Endothelial cell of umbilical vein (primary cell): ENCODE data around the gene GEMIN5. TPM values are rescaled to one million over a fixed set of nuclear protein-coding genes. Genes with fewer than 3 reads are reported as not detected.

Experiments used
- BruUV-seq: library from RNA; stranded (reverse); fragments of 400-500 nt; replicated peaks from 2 replicates; lab custom pipeline; 2021; lab: Mats Ljungman, UMichigan
- CTCF ChIA-PET: fragments of 300-600, 350-600 bp; sonication (Branson Sonifier 250); formaldehyde crosslinking; loops from one replicate; lab custom pipeline; 2021; ENCODE audit warnings: antibody characterized with exemption, inconsistent platforms; lab: Charles Lee
- POLR2A ChIA-PET: fragments of 300-600, 350-600 bp; sonication (Branson Sonifier 250); formaldehyde crosslinking; loops from one replicate; lab custom pipeline; 2021; ENCODE audit warnings: antibody characterized with exemption, inconsistent platforms; lab: Charles Lee
- DNase-seq: peaks from one replicate; pipeline ENCODE4 v3.0.0-alpha.2; 2011; ENCODE audit warnings: low read depth, low spot score
- FAIRE-seq: peaks from 2 replicates; lab custom pipeline; 2011; peaks lifted over from hg19 to GRCh38; lab: Jason Lieb, UNC
- H2AFZ ChIP-seq: 2 replicates; pipeline ENCODE4 v1.6.0; 2012; ENCODE audit warnings: low read depth, low read length, control low read depth, inconsistent platforms
- H3K27ac ChIP-seq: 2 replicates; pipeline ENCODE4 v1.5.1; 2011; ENCODE audit warnings: low read depth, mild to moderate bottlenecking, control low read depth, low read length, moderate library complexity; ENCODE audit not compliant: insufficient read depth
- H3K27me3 ChIP-seq, 2 experiments: 2 replicates each; pipeline versions ENCODE4 v1.6.0 to v1.6.1; 2011; ENCODE audit warnings: low read length in 2 of 2, mixed read lengths in 1 of 2; ENCODE audit not compliant: control insufficient read depth in 2 of 2, insufficient read depth in 2 of 2
- H3K36me3 ChIP-seq, 2 experiments: 2 replicates in 1 of 2; 3 replicates in 1 of 2; pipeline ENCODE4 v1.5.1; 2011; ENCODE audit warnings: low read length in 2 of 2, mild to moderate bottlenecking in 1 of 2, moderate library complexity in 1 of 2; ENCODE audit not compliant: control insufficient read depth in 2 of 2, insufficient read depth in 2 of 2; ENCODE audit errors: extremely low read depth in 1 of 2
- H3K4me1 ChIP-seq: 3 replicates; pipeline ENCODE4 v1.5.1; 2011; ENCODE audit warnings: mild to moderate bottlenecking, low read length; ENCODE audit not compliant: control insufficient read depth, insufficient read depth; ENCODE audit errors: extremely low read depth
- H3K4me2 ChIP-seq: 2 replicates; pipeline ENCODE4 v1.6.1; 2011; ENCODE audit warnings: low read length, control low read depth, mixed read lengths; ENCODE audit not compliant: insufficient read depth
- H3K4me3 ChIP-seq, 3 experiments: fragments of 200-600 bp in 1 of 3; sonication (generic), shearing (Covaris generic) in 1 of 3; replicated peaks in 1 of 3; 2 replicates each; pipeline ENCODE4 v1.5.1; 2011 to 2016; ENCODE audit warnings: control low read depth in 3 of 3, low read length in 3 of 3, mild to moderate bottlenecking in 2 of 3, inconsistent platforms in 1 of 3, low read depth in 1 of 3, moderate library complexity in 1 of 3; ENCODE audit not compliant: insufficient read depth in 1 of 3
- H3K79me2 ChIP-seq: 2 replicates; pipeline ENCODE4 v1.6.0; 2012; ENCODE audit warnings: low read length, inconsistent platforms; ENCODE audit not compliant: control insufficient read depth, insufficient read depth
- H3K9ac ChIP-seq: replicated peaks from 2 replicates; pipeline ENCODE3; 2011; ENCODE audit warnings: low read length, control low read depth; ENCODE audit not compliant: insufficient read depth; ENCODE audit errors: extremely low read depth
- H3K9me1 ChIP-seq: replicated peaks from 3 replicates; pipeline ENCODE4 v1.6.0; 2011; ENCODE audit warnings: mild to moderate bottlenecking, low read length; ENCODE audit not compliant: control insufficient read depth, insufficient read depth; ENCODE audit errors: extremely low read depth
- H3K9me3 ChIP-seq: replicated peaks from 2 replicates; pipeline ENCODE4 v1.5.1; 2012; ENCODE audit warnings: low read length, inconsistent platforms; ENCODE audit not compliant: control insufficient read depth, insufficient read depth
- H4K20me1 ChIP-seq: replicated peaks from 2 replicates; pipeline ENCODE3; 2011; ENCODE audit warnings: mild to moderate bottlenecking, low read length; ENCODE audit not compliant: control insufficient read depth, insufficient read depth; ENCODE audit errors: extremely low read depth
- EZH2 ChIP-seq: IDR thresholded peaks from 2 replicates; pipeline ENCODE4 v1.6.1; 2012; ENCODE audit warnings: borderline replicate concordance, low read depth, mild to moderate bottlenecking, moderate library complexity, low read length, inconsistent platforms; ENCODE audit not compliant: severe bottlenecking
- FOS ChIP-seq: IDR thresholded peaks from 2 replicates; pipeline ENCODE4 v1.6.1; 2011; ENCODE audit warnings: mild to moderate bottlenecking, low read length, moderate library complexity, borderline replicate concordance; ENCODE audit not compliant: insufficient read depth
- GATA2 ChIP-seq: IDR thresholded peaks from 2 replicates; pipeline ENCODE4 v1.7.0; 2011; ENCODE audit warnings: low read depth, mild to moderate bottlenecking, moderate library complexity, mixed read lengths, low read length; ENCODE audit not compliant: insufficient read length, insufficient read depth
- JUN ChIP-seq: IDR thresholded peaks from 2 replicates; pipeline ENCODE4 v1.6.1; 2011; ENCODE audit warnings: borderline replicate concordance, low read depth; ENCODE audit not compliant: insufficient read length, insufficient read depth
- MYC ChIP-seq: IDR thresholded peaks from one replicate; pipeline ENCODE4 v1.6.1; 2011; ENCODE audit warnings: mild to moderate bottlenecking, low read depth, low read length
- POLR2A ChIP-seq: IDR thresholded peaks from 2 replicates; pipeline ENCODE4 v1.6.1; 2012; ENCODE audit warnings: low read depth, mild to moderate bottlenecking, control low read depth, low read length
- POLR2AphosphoS5 ChIP-seq: IDR thresholded peaks from 2 replicates; pipeline ENCODE4 v1.6.1; 2012; ENCODE audit warnings: low read depth, mild to moderate bottlenecking, control low read depth, low read length, moderate library complexity; ENCODE audit not compliant: insufficient read depth
- dilution Hi-C: fragments of 300-500 bp; cut with MboI; formaldehyde crosslinking; loops from one replicate; pipeline ENCODE4 v1.15.0; 2019; ENCODE audit warnings: low sequenced_read_pairs; ENCODE audit not compliant: extremely low pct_ligation_motif_present
- intact Hi-C: fragments of 100-400 bp; cut with micrococcal nuclease; formaldehyde crosslinking; loops from one replicate; pipeline ENCODE4 v1.10.0; 2022
- polyA plus RNA-seq, 4 experiments: library from polyadenylated mRNA; depleted of rRNA in 3 of 4; stranded (reverse) in 3 of 4; unstranded in 1 of 4; fragments of >200 nt; gene quantifications; 2 replicates each; pipeline versions ENCODE4 v1.2.1 to v1.2.3, GENCODE V29; 2011 to 2012; ENCODE audit warnings: missing spikeins in 1 of 4
- total RNA-seq: library from RNA; stranded (reverse); gene quantifications from 2 replicates; pipeline ENCODE4 v1.2.3, GENCODE V29; 2021
- TF ChIP-seq, protein P1 (sequence below): IDR thresholded peaks from 2 replicates; pipeline ENCODE4 v1.6.1; 2011; ENCODE audit not compliant: insufficient read depth, insufficient read length
- TF ChIP-seq, protein P2 (sequence below), 2 donors: IDR thresholded peaks; 1 replicate in 1 of 2; 2 replicates in 1 of 2; pipeline ENCODE4 v1.5.1; 2011; ENCODE audit warnings: low read length in 2 of 2, mild to moderate bottlenecking in 2 of 2, moderate library complexity in 2 of 2, control low read depth in 1 of 2, inconsistent platforms in 1 of 2, low read depth in 1 of 2; ENCODE audit not compliant: insufficient read depth in 1 of 2; ENCODE audit errors: extremely low read depth in 1 of 2

The GEMIN5 gene
- total and polyA plus RNA-seq, 2 donors (not counting 3 experiments of a cell fraction or from before 2014, with no cell fraction given): 7.2 to 23.1 TPM

DNA sequence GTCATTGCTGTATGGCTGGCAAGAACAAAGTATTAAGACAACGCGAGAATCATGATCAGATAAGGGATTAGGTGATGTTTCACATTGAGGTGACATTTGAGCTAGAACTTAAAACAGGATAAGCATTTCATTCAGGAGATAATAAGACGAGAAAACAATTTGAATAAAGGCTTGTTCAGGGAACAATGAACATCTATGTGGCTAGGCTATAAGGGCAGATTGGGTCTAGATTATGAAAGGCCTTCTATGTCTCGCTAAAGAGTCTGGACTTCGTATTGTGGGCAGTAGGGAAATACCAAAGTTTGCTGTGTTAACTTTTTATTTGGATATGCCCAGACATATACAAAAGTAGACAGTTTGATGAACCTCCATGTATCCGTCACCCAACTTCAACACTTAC lies 9.8 kb upstream of the GEMIN5 start:
- Histone ChIP-seq H4K20me1 (no peaks in the 10 kb centered on the region), H3K79me2 (peaks cover 77% of the 10 kb centered on the region), H2AFZ (no peak overlapping the region), H3K27ac (no peak overlapping the region), H3K4me3 (no peak overlapping the region), H3K9ac (no peak overlapping the region), H3K9me3 (no peaks in the 10 kb centered on the region), H3K4me2 (no peak overlapping the region), H3K4me1 (peaks cover 34% of the 10 kb centered on the region), H3K9me1 (no peaks in the 10 kb centered on the region), H3K36me3 (peaks cover 0 to 3% of the 10 kb centered on the region in 2 experiments), H3K27me3 (no peaks in the 10 kb centered on the region)
- ChIA-PET POLR2A (no interaction called here), CTCF (interaction anchor here (6.6 kb wide), 1 partner anchor 80 kb away, joined by 61 read pairs; no protein-coding TSS in a partner anchor)
- dilution Hi-C loops (no loop called here), intact Hi-C loops (no loop called here)
- TF ChIP-seq, protein P1, sequence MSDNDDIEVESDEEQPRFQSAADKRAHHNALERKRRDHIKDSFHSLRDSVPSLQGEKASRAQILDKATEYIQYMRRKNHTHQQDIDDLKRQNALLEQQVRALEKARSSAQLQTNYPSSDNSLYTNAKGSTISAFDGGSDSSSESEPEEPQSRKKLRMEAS: no peak
- TF ChIP-seq POLR2A (no peak), GATA2 (no peak), MYC (no peak), POLR2AphosphoS5 (no peak), FOS (no peak), EZH2 (no peak), JUN (no peak)
- TF ChIP-seq, protein P2, sequence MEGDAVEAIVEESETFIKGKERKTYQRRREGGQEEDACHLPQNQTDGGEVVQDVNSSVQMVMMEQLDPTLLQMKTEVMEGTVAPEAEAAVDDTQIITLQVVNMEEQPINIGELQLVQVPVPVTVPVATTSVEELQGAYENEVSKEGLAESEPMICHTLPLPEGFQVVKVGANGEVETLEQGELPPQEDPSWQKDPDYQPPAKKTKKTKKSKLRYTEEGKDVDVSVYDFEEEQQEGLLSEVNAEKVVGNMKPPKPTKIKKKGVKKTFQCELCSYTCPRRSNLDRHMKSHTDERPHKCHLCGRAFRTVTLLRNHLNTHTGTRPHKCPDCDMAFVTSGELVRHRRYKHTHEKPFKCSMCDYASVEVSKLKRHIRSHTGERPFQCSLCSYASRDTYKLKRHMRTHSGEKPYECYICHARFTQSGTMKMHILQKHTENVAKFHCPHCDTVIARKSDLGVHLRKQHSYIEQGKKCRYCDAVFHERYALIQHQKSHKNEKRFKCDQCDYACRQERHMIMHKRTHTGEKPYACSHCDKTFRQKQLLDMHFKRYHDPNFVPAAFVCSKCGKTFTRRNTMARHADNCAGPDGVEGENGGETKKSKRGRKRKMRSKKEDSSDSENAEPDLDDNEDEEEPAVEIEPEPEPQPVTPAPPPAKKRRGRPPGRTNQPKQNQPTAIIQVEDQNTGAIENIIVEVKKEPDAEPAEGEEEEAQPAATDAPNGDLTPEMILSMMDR (IDR thresholded peaks at IDR 0.05; ENCODE audit: extremely low read depth in 1 of 2, insufficient read depth in 1 of 2, low read depth in 1 of 2, low read length in 2 of 2): no peak
- no peak for FAIRE-seq
- no TSS peak for BruUV-seq
- DNase-seq: no peak
